ENCODE data around the gene ACMSD. TPM values are rescaled to one million over a fixed set of nuclear protein-coding genes. Genes with fewer than 3 reads are reported as not detected.
A peak's percentile ranks its signal among the peaks of the same experiment; 100 is the strongest.

The ACMSD gene
- total RNA-seq, 6 experiments from 2014 or later = 38.3 to 145 (median 87.0) TPM

GRCh38 chr2:134910763-134911399 is 72.5 kb downstream of the ACMSD start:
- H3K36me3 ChIP-seq = no peaks in the 10 kb centered on the region
- ATAC-seq (no peak), DNase-seq (no peak)
- intact Hi-C loops (cut with DNase I) = no loop called here
- H3K4me3 ChIP-seq = no peak overlapping the region
- 70% methylated on average over 2 of the region's 2 CpGs for WGBS (ENCODE audit: insufficient coverage, low coverage, low lambda C conversion rate, missing lambda C conversion rate)
- H3K4me1 ChIP-seq = no peaks in the 10 kb centered on the region
- H3K27ac ChIP-seq = no peak overlapping the region
- H3K27me3 ChIP-seq = no peaks in the 10 kb centered on the region
- no peaks in the 10 kb centered on the region for H3K9me3 ChIP-seq
- TF ChIP-seq POLR2A (IDR thresholded peaks at IDR 0.05) (no peak), CTCF (IDR thresholded peaks at IDR 0.05) (no peak)

GRCh38 chr2:134911400-134911785 is 73.0 kb downstream of the ACMSD start:
- no peaks in the 10 kb centered on the region for H3K36me3 ChIP-seq
- no peaks in the 10 kb centered on the region for H3K9me3 ChIP-seq
- intact Hi-C loops (cut with DNase I) = no loop called here
- 87% methylated on average over 3 of the region's 3 CpGs for WGBS (ENCODE audit: insufficient coverage, low coverage, low lambda C conversion rate, missing lambda C conversion rate)
- DNase-seq = no peak
- no peak overlapping the region for H3K27ac ChIP-seq
- no peaks in the 10 kb centered on the region for H3K27me3 ChIP-seq
- ATAC-seq = no peak
- H3K4me3 ChIP-seq = no peak overlapping the region
- no peak for TF ChIP-seq CTCF (IDR thresholded peaks at IDR 0.05)
- no peak for TF ChIP-seq POLR2A (IDR thresholded peaks at IDR 0.05)
- H3K4me1 ChIP-seq = no peaks in the 10 kb centered on the region

- Histone ChIP-seq H3K9me3 (no peaks in the 10 kb centered on the region), H3K4me3 (no peak overlapping the region), H3K4me1 (peaks cover 0 to 4% (median 0%) of the 10 kb centered on the region in 4 donors), H3K36me3 (no peaks in the 10 kb centered on the region), H3K27ac (no peak overlapping the region), H3K27me3 (no peaks in the 10 kb centered on the region)
- intact Hi-C loops (cut with DNase I) = no loop called here
- DNase-seq = no peak
- TF ChIP-seq CTCF (IDR thresholded peaks at IDR 0.05) (no peak), POLR2A (IDR thresholded peaks at IDR 0.05) (no peak)
- ATAC-seq = peak in 1 of 4 donors; percentile 51
Measured at GRCh38 chr2:134912361-134912760, 73.9 kb downstream of the ACMSD start.

GRCh38 chr2:134917360-134917865 is 79.0 kb downstream of the ACMSD start:
- WGBS (ENCODE audit: insufficient coverage, low coverage, low lambda C conversion rate, missing lambda C conversion rate) = 8% methylated on average over 10 of the region's 16 CpGs
- DNase-seq = peak; percentile 24 to 57 (median 50)
- H3K4me3 ChIP-seq = peak overlapping the region; percentile 43 to 64 (median 61)

More at GRCh38 chr2:134917360-134917865, 79.0 kb downstream of the ACMSD start:
- peaks cover 0 to 27% (median 9%) of the 10 kb centered on the region in 4 donors for H3K4me1 ChIP-seq
- H3K9me3 ChIP-seq = no peaks in the 10 kb centered on the region
- intact Hi-C loops (cut with DNase I) = no loop called here
- H3K27ac ChIP-seq = peak overlapping the region; percentile 85 to 94 (median 88)
- no peaks in the 10 kb centered on the region for H3K36me3 ChIP-seq
- TF ChIP-seq CTCF (IDR thresholded peaks at IDR 0.05) (no peak), POLR2A (IDR thresholded peaks at IDR 0.05) (no peak)
- no peaks in the 10 kb centered on the region for H3K27me3 ChIP-seq
- peak in 2 of 4 donors; percentile 0 to 1 for ATAC-seq
